Hypothalamus (tissue), 51 donors: ENCODE results near the gene CUEDC2.

Experiments
- DNase-seq, 51 donors: peaks; one replicate each; lab custom pipeline; 2025; lab: John Stamatoyannopoulos, UW

The CUEDC2 gene

GRCh38 chr10:102429468-102429867 lies 2.9 kb downstream of the CUEDC2 start:
- no peak for DNase-seq

- DNase-seq, result no peak
These were observed 5.5 kb downstream of the CUEDC2 start for GRCh38 chr10:102426803-102427287.

GRCh38 chr10:102425444-102425843 lies 6.9 kb downstream of the CUEDC2 start:
- no peak for DNase-seq

GRCh38 chr10:102424916-102425315 lies 7.5 kb downstream of the CUEDC2 start:
- DNase-seq, result no peak

- no peak for DNase-seq
These were observed 8.2 kb downstream of the CUEDC2 start for GRCh38 chr10:102424145-102424544.

GRCh38 chr10:102423372-102423968 lies 8.9 kb downstream of the CUEDC2 start:
- no peak for DNase-seq

GRCh38 chr10:102422545-102423129 lies 9.7 kb downstream of the CUEDC2 start:
- peak in 45 of 51 donors; percentile 10 to 77 (median 54) for DNase-seq

- DNase-seq, result peak in 7 of 51 donors; percentile 21 to 68 (median 44)
These were observed 10.4 kb downstream of the CUEDC2 start for GRCh38 chr10:102421757-102422512.

- no peak for DNase-seq
These were observed 10.9 kb downstream of the CUEDC2 start for GRCh38 chr10:102421507-102421756.

- peak; percentile 81 to 99 (median 93) for DNase-seq
These were observed 11.5 kb downstream of the CUEDC2 start, which contains the start of gene FBXL15 for GRCh38 chr10:102420714-102421506. Gene FBXL15, plus strand, starts transcription at chr10:102420836. Its CDS starts 294 bp downstream, at chr10:102421130.

- DNase-seq, result peak in 1 of 51 donors; percentile 56
These were observed 12.1 kb downstream of the CUEDC2 start for GRCh38 chr10:102420181-102420713.

GRCh38 chr10:102419269-102420180 lies 12.8 kb downstream of the CUEDC2 start:
- DNase-seq, result peak in 49 of 51 donors; percentile 11 to 83 (median 57)

- DNase-seq, result peak in 11 of 51 donors; percentile 18 to 62 (median 32)
These were observed 13.6 kb downstream of the CUEDC2 start, which contains the start of gene PSD for GRCh38 chr10:102418622-102419268. Gene PSD, minus strand, starts transcription at chr10:102418785. Its CDS starts 1,747 bp downstream, at chr10:102417038.

GRCh38 chr10:102416695-102417094 lies 15.7 kb downstream of the CUEDC2 start:
- DNase-seq, result no peak

- no peak for DNase-seq
These were observed 16.1 kb downstream of the CUEDC2 start for GRCh38 chr10:102416283-102416682.

- DNase-seq, result no peak
These were observed 17.6 kb downstream of the CUEDC2 start for GRCh38 chr10:102414749-102415148.

- DNase-seq, result no peak
These were observed 18.4 kb downstream of the CUEDC2 start for GRCh38 chr10:102413806-102414561.

- peak in 27 of 51 donors; percentile 8 to 69 (median 37) for DNase-seq
These were observed 19.2 kb downstream of the CUEDC2 start for GRCh38 chr10:102413053-102413705.
